DND-41 (cell line): Measurements from ENCODE around the gene LAGE3.

Experiments used
- ATAC-seq: fragments of 200-7000 bp; cut with Tn5 transposase; 3 replicates; pipeline ENCODE4 v1.9.1; 2021; ENCODE audit warnings: low read depth; ENCODE audit not compliant: insufficient read depth
- DNase-seq: peaks from one replicate; pipeline ENCODE4 v3.0.0-alpha.2; 2020
- H2AFZ ChIP-seq: 2 replicates; pipeline ENCODE4 v1.6.0; 2012; ENCODE audit warnings: low read depth, low read length
- H3K27ac ChIP-seq: 2 replicates; pipeline ENCODE4 v1.5.1; 2012; ENCODE audit warnings: low read length, inconsistent platforms
- H3K27me3 ChIP-seq: fragments of 200-600 bp; sonication (generic); 2 replicates; pipeline ENCODE4 v1.6.0; 2012; ENCODE audit warnings: low read length, mild to moderate bottlenecking, inconsistent platforms; ENCODE audit not compliant: insufficient read depth, poor library complexity
- H3K36me3 ChIP-seq: 2 replicates; pipeline ENCODE4 v1.5.1; 2012; ENCODE audit warnings: low read length, inconsistent platforms; ENCODE audit not compliant: insufficient read depth
- H3K4me1 ChIP-seq: 2 replicates; pipeline ENCODE4 v1.5.1; 2012; ENCODE audit warnings: mild to moderate bottlenecking, low read length; ENCODE audit not compliant: insufficient read depth
- H3K4me2 ChIP-seq: 2 replicates; pipeline ENCODE4 v1.6.0; 2012; ENCODE audit warnings: mild to moderate bottlenecking, moderate library complexity, low read length, inconsistent platforms; ENCODE audit not compliant: insufficient read depth
- H3K4me3 ChIP-seq, 2 experiments: fragments of 200-600 bp in 1 of 2; shearing (Covaris generic) in 1 of 2; 2 replicates each; pipeline ENCODE4 v1.5.1; 2012 to 2016; ENCODE audit warnings: inconsistent platforms in 2 of 2, low read length in 2 of 2, mild to moderate bottlenecking in 2 of 2, low read depth in 1 of 2, moderate library complexity in 1 of 2
- H3K79me2 ChIP-seq: 2 replicates; pipeline ENCODE4 v1.6.0; 2012; ENCODE audit warnings: low read length, inconsistent platforms; ENCODE audit not compliant: insufficient read depth
- H3K9ac ChIP-seq: 2 replicates; pipeline ENCODE4 v1.6.0; 2012; ENCODE audit warnings: low read depth, mild to moderate bottlenecking, inconsistent platforms, low read length, moderate library complexity
- H3K9me3 ChIP-seq: 2 replicates; pipeline ENCODE4 v1.5.1; 2012; ENCODE audit warnings: low read length, moderate library complexity, mild to moderate bottlenecking, inconsistent platforms; ENCODE audit not compliant: insufficient read depth, severe bottlenecking
- H4K20me1 ChIP-seq: 2 replicates; pipeline ENCODE4 v1.6.0; 2012; ENCODE audit warnings: low read length; ENCODE audit not compliant: insufficient read depth
- CTCF ChIP-seq: IDR thresholded peaks from 2 replicates; pipeline ENCODE4 v1.5.1; 2012; ENCODE audit warnings: borderline replicate concordance, low read length, moderate library complexity, mild to moderate bottlenecking; ENCODE audit not compliant: poor library complexity, severe bottlenecking; ENCODE audit errors: extremely low read depth
- EZH2 ChIP-seq: IDR thresholded peaks from 3 replicates; pipeline ENCODE4 v1.6.1; 2012; ENCODE audit warnings: borderline replicate concordance, low read depth, mild to moderate bottlenecking, moderate library complexity, low read length, inconsistent platforms; ENCODE audit not compliant: severe bottlenecking

LAGE3 gene

DNA sequence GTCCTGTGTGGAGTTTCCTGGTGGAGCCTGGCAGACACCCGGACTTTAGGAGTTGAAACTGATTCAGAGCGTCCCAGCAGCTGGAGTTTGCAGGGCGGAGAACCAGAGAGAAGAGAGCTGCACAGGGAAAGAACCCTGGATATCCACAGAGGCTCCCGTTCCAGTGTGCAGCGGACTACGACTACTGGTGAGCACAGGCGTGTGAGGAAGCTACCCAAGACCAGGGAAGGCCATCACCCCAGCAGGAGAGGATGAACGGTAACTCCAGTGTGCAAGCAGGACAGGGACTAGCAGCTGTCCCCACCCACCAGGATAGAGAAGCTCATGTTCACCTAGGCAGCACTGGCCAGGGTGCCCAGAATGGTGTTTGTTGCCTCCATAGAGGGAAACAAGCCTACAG is 2.3 kb downstream of the LAGE3 start:
- H3K27me3 ChIP-seq: no peaks in the 10 kb centered on the region
- no peak overlapping the region for H3K9ac ChIP-seq
- H3K4me2 ChIP-seq: no peak overlapping the region
- H3K79me2 ChIP-seq: peaks cover 6% of the 10 kb centered on the region
- H3K4me1 ChIP-seq: peaks cover 27% of the 10 kb centered on the region
- H3K4me3 ChIP-seq: no peak overlapping the region
- H4K20me1 ChIP-seq: no peaks in the 10 kb centered on the region
- H3K36me3 ChIP-seq: peaks cover under 1% of the 10 kb centered on the region; the same call in 1 of the 2 replicates
- no peak for ATAC-seq
- no peak for DNase-seq
- H3K27ac ChIP-seq: no peak overlapping the region
- TF ChIP-seq CTCF (no peak), EZH2 (no peak)
- H3K9me3 ChIP-seq: no peaks in the 10 kb centered on the region
- no peak overlapping the region for H2AFZ ChIP-seq

GRCh38 chrX:154473683-154474082 is 5.4 kb downstream of the LAGE3 start:
- no peak for DNase-seq
- no peak overlapping the region for H3K9ac ChIP-seq

DNA sequence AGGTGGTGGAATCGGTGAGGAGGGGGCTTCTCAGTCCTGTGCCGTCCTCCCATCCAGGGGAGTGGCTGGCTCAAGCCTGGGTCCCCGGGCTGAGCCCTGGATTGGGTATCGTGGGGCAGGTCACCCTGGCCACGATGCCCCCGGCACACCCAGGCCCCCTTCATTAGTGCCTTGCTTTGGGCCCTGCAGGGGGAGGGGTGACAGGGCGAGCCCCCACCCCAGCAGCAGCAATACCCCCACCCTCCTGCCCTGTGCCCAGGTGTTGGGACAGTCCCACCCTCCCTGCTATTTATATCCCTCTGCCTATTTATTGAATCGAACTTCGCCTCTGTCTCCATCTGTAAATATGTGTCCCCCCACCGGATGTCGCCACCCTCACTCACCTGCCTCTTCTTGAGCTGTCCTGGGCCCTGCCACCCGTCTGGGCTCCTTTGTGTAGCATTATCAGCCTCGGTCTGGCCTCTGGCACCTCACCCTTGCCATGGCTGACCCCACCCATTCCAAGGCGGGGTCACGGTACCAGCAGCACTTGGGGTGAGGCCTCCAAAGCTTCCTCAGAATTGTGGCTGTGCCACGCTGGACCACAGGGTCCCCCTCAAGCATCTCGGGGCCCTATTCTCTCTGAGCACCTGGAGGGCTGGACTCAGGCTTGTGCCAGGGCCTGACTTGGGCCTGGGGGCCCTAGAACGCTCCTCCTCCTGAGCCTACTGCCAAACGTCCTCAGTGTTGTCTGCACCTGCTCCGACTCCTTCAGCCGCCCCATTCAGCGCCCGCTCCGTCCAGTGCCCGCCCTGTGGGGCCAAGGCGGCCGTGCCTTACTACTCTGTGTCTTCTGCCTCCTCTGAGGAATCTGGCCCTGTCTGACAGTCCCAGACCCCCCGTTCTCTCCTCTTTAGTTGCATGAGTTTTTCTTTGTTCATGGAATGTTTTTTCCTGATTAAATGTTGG is 6.1 kb downstream of the LAGE3 start:
- peaks cover 14% of the 10 kb centered on the region for H3K4me1 ChIP-seq
- 0 out of 2 replicates have a peak, but pooled peaks cover 2% of the 10 kb centered on the region for H3K79me2 ChIP-seq
- DNase-seq (no peak), ATAC-seq (no peak)
- no peak overlapping the region for H2AFZ ChIP-seq
- no peak overlapping the region for H3K9ac ChIP-seq
- H3K36me3 ChIP-seq: peaks cover 35% of the 10 kb centered on the region
- H3K27ac ChIP-seq: no peak overlapping the region
- H3K9me3 ChIP-seq: no peaks in the 10 kb centered on the region
- no peak overlapping the region for H3K4me3 ChIP-seq
- H3K27me3 ChIP-seq: no peaks in the 10 kb centered on the region
- H4K20me1 ChIP-seq: no peaks in the 10 kb centered on the region
- no peak for TF ChIP-seq CTCF
- no peak overlapping the region for H3K4me2 ChIP-seq

More at GRCh38 chrX:154473683-154474082, 5.4 kb downstream of the LAGE3 start:
- no peaks in the 10 kb centered on the region for H3K9me3 ChIP-seq
- H4K20me1 ChIP-seq: no peaks in the 10 kb centered on the region
- peaks cover 6% of the 10 kb centered on the region for H3K79me2 ChIP-seq
- H2AFZ ChIP-seq: no peak overlapping the region
- H3K4me2 ChIP-seq: no peak overlapping the region
- no peaks in the 10 kb centered on the region for H3K27me3 ChIP-seq
- ATAC-seq: no peak
- H3K4me1 ChIP-seq: peaks cover 18% of the 10 kb centered on the region
- H3K4me3 ChIP-seq: no peak overlapping the region
- no peak overlapping the region for H3K27ac ChIP-seq
- no peak for TF ChIP-seq CTCF
- H3K36me3 ChIP-seq: peaks cover 32% of the 10 kb centered on the region
